Measurements from ENCODE around the gene PPIC. TPM values are rescaled to one million over a fixed set of nuclear protein-coding genes. Genes with fewer than 3 reads are reported as not detected.

PPIC gene
- total RNA-seq, 3 donors from 2014 or later (not counting 1 experiment from before 2014, with no cell fraction given): not detected

GRCh38 chr5:123083298-123083697, 46.8 kb upstream of the PPIC start:
- no peaks in the 10 kb centered on the region for H3K36me3 ChIP-seq (ENCODE audit: control insufficient read depth, insufficient read depth, low read length)
- peaks cover 34% of the 10 kb centered on the region for H3K27me3 ChIP-seq (ENCODE audit: control insufficient read depth, insufficient read depth, low read length)
- H3K4me1 ChIP-seq (ENCODE audit: control insufficient read depth, insufficient read depth, low read length): peaks cover 6% of the 10 kb centered on the region
- no peak overlapping the region for H3K27ac Mint-ChIP-seq
- ATAC-seq (no peak), DNase-seq (no peak)
- no peak for TF ChIP-seq CTCF (IDR thresholded peaks at IDR 0.05)
- peaks cover 0 to 5% of the 10 kb centered on the region in 2 donors for H3K4me1 Mint-ChIP-seq
- peaks cover 54 to 64% of the 10 kb centered on the region in 2 donors for H3K27me3 Mint-ChIP-seq (ENCODE audit: low read depth in 2 of 2)
- H3K27ac ChIP-seq (ENCODE audit: low read length): no peak overlapping the region
- H3K36me3 Mint-ChIP-seq: no peaks in the 10 kb centered on the region
- no peak overlapping the region for H3K4me3 ChIP-seq (ENCODE audit: low read length)
- H3K9me3 ChIP-seq (ENCODE audit: control insufficient read depth, insufficient read depth, low read length): no peaks in the 10 kb centered on the region
- whole genome bisulfite sequencing (ENCODE audit: insufficient coverage): 57% methylated on average over 3 of the region's 3 CpGs
- H3K4me3 Mint-ChIP-seq: no peak overlapping the region
- intact Hi-C loops (cut with micrococcal nuclease): no loop called here
- no peaks in the 10 kb centered on the region for H3K9me3 Mint-ChIP-seq

GRCh38 chr5:123080215-123080614, 43.7 kb upstream of the PPIC start:
- DNase-seq (no peak), ATAC-seq (no peak)
- Mint-ChIP-seq H3K4me3 (no peak overlapping the region), H3K27me3 (ENCODE audit: low read depth in 2 of 2) (peaks cover 31 to 41% of the 10 kb centered on the region in 2 donors), H3K4me1 (no peaks in the 10 kb centered on the region), H3K27ac (no peak overlapping the region), H3K9me3 (peaks cover 0 to 2% of the 10 kb centered on the region in 2 donors), H3K36me3 (no peaks in the 10 kb centered on the region)
- intact Hi-C loops (cut with micrococcal nuclease): no loop called here
- H3K4me1 ChIP-seq (ENCODE audit: control insufficient read depth, insufficient read depth, low read length): no peaks in the 10 kb centered on the region
- no peak overlapping the region for H3K27ac ChIP-seq (ENCODE audit: low read length)
- H3K27me3 ChIP-seq (ENCODE audit: control insufficient read depth, insufficient read depth, low read length): peaks cover 13% of the 10 kb centered on the region
- no peaks in the 10 kb centered on the region for H3K36me3 ChIP-seq (ENCODE audit: control insufficient read depth, insufficient read depth, low read length)
- no peak for TF ChIP-seq CTCF (IDR thresholded peaks at IDR 0.05)
- WGBS (ENCODE audit: insufficient coverage): 78% methylated on average over 1 of the region's 1 CpG
- H3K9me3 ChIP-seq (ENCODE audit: control insufficient read depth, insufficient read depth, low read length): no peaks in the 10 kb centered on the region
- no peak overlapping the region for H3K4me3 ChIP-seq (ENCODE audit: low read length)

GRCh38 chr5:123075521-123076163, 39.1 kb upstream of the PPIC start:
- 80% methylated on average over 5 of the region's 5 CpGs for WGBS (ENCODE audit: insufficient coverage)
- intact Hi-C loops (cut with micrococcal nuclease): no loop called here

More at GRCh38 chr5:123075521-123076163, 39.1 kb upstream of the PPIC start:
- ATAC-seq (no peak), DNase-seq (no peak)
- H3K4me1 Mint-ChIP-seq: no peaks in the 10 kb centered on the region
- Histone ChIP-seq H3K4me1 (ENCODE audit: control insufficient read depth, insufficient read depth, low read length) (no peaks in the 10 kb centered on the region), H3K9me3 (ENCODE audit: control insufficient read depth, insufficient read depth, low read length) (no peaks in the 10 kb centered on the region), H3K27ac (ENCODE audit: low read length) (no peak overlapping the region), H3K4me3 (ENCODE audit: low read length) (no peak overlapping the region), H3K36me3 (ENCODE audit: control insufficient read depth, insufficient read depth, low read length) (no peaks in the 10 kb centered on the region), H3K27me3 (ENCODE audit: control insufficient read depth, insufficient read depth, low read length) (peaks cover 3% of the 10 kb centered on the region)
- H3K27ac Mint-ChIP-seq: no peak overlapping the region
- H3K4me3 Mint-ChIP-seq: no peak overlapping the region
- H3K36me3 Mint-ChIP-seq: no peaks in the 10 kb centered on the region
- no peak for TF ChIP-seq CTCF (IDR thresholded peaks at IDR 0.05)
- H3K9me3 Mint-ChIP-seq: peaks cover 3 to 6% of the 10 kb centered on the region in 2 donors
- H3K27me3 Mint-ChIP-seq (ENCODE audit: low read depth in 2 of 2): peaks cover 15 to 17% of the 10 kb centered on the region in 2 donors

Data from natural killer cell (primary cell).